B cell (primary cell): ENCODE results near the gene KCNQ5. TPM values are rescaled to one million over a fixed set of nuclear protein-coding genes. Genes with fewer than 3 reads are reported as not detected.

Source experiments
- ATAC-seq: fragments of 200-7000 bp; cut with Tn5 transposase; one replicate; pipeline ENCODE4 v1.10.0; 2021; ENCODE audit warnings: low read depth, mild to moderate bottlenecking, moderate number of reproducible peaks, moderate library complexity
- CTCF ChIA-PET: fragments of 350-600 bp; sonication (Branson Sonifier 250); formaldehyde crosslinking; loops from one replicate; lab custom pipeline; 2021; ENCODE audit warnings: antibody characterized with exemption, inconsistent platforms; lab: Charles Lee
- POLR2A ChIA-PET: fragments of 350-600 bp; sonication (Branson Sonifier 250); formaldehyde crosslinking; loops from one replicate; lab custom pipeline; 2021; ENCODE audit warnings: antibody characterized with exemption; lab: Charles Lee
- DNase-seq: peaks from one replicate; pipeline ENCODE4 v3.0.0; 2013
- H2AFZ ChIP-seq: 2 replicates; pipeline ENCODE4 v1.6.1; 2012; ENCODE audit warnings: mild to moderate bottlenecking, low read depth, low read length; ENCODE audit not compliant: insufficient read depth, poor library complexity, severe bottlenecking
- H3K27ac ChIP-seq, 2 donors: 1 replicate in 1 of 2; 2 replicates in 1 of 2; pipeline ENCODE4 v1.5.1; 2012 to 2013; ENCODE audit warnings: low read length in 2 of 2, mild to moderate bottlenecking in 2 of 2, moderate library complexity in 1 of 2
- H3K27me3 ChIP-seq, 4 experiments: fragments of 200-600 bp in 1 of 4; sonication (generic) in 1 of 4; replicated peaks in 1 of 4; 1 replicate in 2 of 4; 2 replicates in 2 of 4; pipeline versions ENCODE4 v1.6.1 to v1.7.0; 2013 to 2016; ENCODE audit warnings: low read length in 3 of 4, mild to moderate bottlenecking in 2 of 4, mixed read lengths in 1 of 4, moderate library complexity in 1 of 4; ENCODE audit not compliant: insufficient read depth in 4 of 4, control insufficient read depth in 3 of 4; ENCODE audit errors: control extremely low read depth in 1 of 4
- H3K36me3 ChIP-seq, 2 experiments: replicated peaks in 1 of 2; 1 replicate in 1 of 2; 2 replicates in 1 of 2; pipeline versions ENCODE4 v1.6.1 to v1.7.1; 2013; ENCODE audit warnings: low read length in 1 of 2; ENCODE audit not compliant: insufficient read depth in 2 of 2, control insufficient read depth in 1 of 2; ENCODE audit errors: control extremely low read depth in 1 of 2, extremely low read depth in 1 of 2
- H3K4me1 ChIP-seq, 2 donors: fragments of 200-600 bp in 1 of 2; sonication (generic) in 1 of 2; 1 replicate in 1 of 2; 2 replicates in 1 of 2; pipeline versions ENCODE4 v1.5.1 to v1.6.1; 2013 to 2017; ENCODE audit warnings: low read length in 2 of 2; ENCODE audit not compliant: control insufficient read depth in 2 of 2, insufficient read depth in 2 of 2
- H3K4me2 ChIP-seq: replicated peaks from 2 replicates; pipeline ENCODE3; 2012; ENCODE audit warnings: mild to moderate bottlenecking, low read depth, low read length; ENCODE audit not compliant: poor library complexity, severe bottlenecking
- H3K4me3 ChIP-seq, 5 experiments: fragments of 200-600 bp in 1 of 5; sonication (generic) in 1 of 5; 1 replicate in 3 of 5; 2 replicates in 2 of 5; pipeline versions ENCODE4 v1.5.1 to v1.7.0; 2011 to 2016; ENCODE audit warnings: low read length in 4 of 5, mild to moderate bottlenecking in 4 of 5, low read depth in 2 of 5, control low read depth in 1 of 5, moderate library complexity in 1 of 5; ENCODE audit not compliant: insufficient read depth in 1 of 5; ENCODE audit errors: control extremely low read depth in 1 of 5, extremely low read depth in 1 of 5
- H3K79me2 ChIP-seq: fragments of 200-600 bp; sonication (generic); one replicate; pipeline ENCODE4 v1.6.0; 2016; ENCODE audit warnings: low read length; ENCODE audit not compliant: control insufficient read depth, insufficient read depth
- H3K9ac ChIP-seq: fragments of 200-600 bp; sonication (generic); 2 replicates; pipeline ENCODE4 v1.6.1; 2017; ENCODE audit warnings: mild to moderate bottlenecking, low read length, moderate library complexity
- H3K9me3 ChIP-seq, 3 donors: one replicate each; pipeline versions ENCODE4 v1.6.1 to v1.7.1; 2013; ENCODE audit warnings: low read length in 2 of 3; ENCODE audit not compliant: control insufficient read depth in 2 of 3, insufficient read depth in 1 of 3; ENCODE audit errors: control extremely low read depth in 1 of 3
- H4K20me1 ChIP-seq: 2 replicates; pipeline ENCODE4 v1.6.0; 2012; ENCODE audit warnings: mild to moderate bottlenecking, low read length; ENCODE audit not compliant: insufficient read depth, control insufficient read depth, poor library complexity, severe bottlenecking
- H3K27ac Mint-ChIP-seq: one replicate; pipeline ENCODE4 v1.8.0; 2021; ENCODE audit warnings: mixed read lengths
- H3K27me3 Mint-ChIP-seq: one replicate; pipeline ENCODE4 v1.8.0; 2021; ENCODE audit warnings: mixed read lengths
- H3K4me1 Mint-ChIP-seq: one replicate; pipeline ENCODE4 v1.8.0; 2021; ENCODE audit warnings: mixed read lengths
- H3K4me3 Mint-ChIP-seq: one replicate; pipeline ENCODE4 v1.8.0; 2021; ENCODE audit warnings: mixed read lengths
- H3K9me3 Mint-ChIP-seq: one replicate; pipeline ENCODE4 v1.8.0; 2022; ENCODE audit warnings: mixed read lengths; ENCODE audit not compliant: insufficient read depth
- CTCF ChIP-seq: fragments of 200-600 bp; IDR thresholded peaks from one replicate; pipeline ENCODE4 v1.8.0; 2022; ENCODE audit warnings: antibody characterized with exemption, mild to moderate bottlenecking
- EZH2 ChIP-seq: IDR thresholded peaks from 2 replicates; pipeline ENCODE4 v1.6.1; 2012; ENCODE audit warnings: borderline replicate concordance, low read depth, mild to moderate bottlenecking, moderate library complexity, low read length; ENCODE audit not compliant: insufficient read depth, poor library complexity, severe bottlenecking
- WGBS: methylation state at CpG from one replicate; pipeline ENCODE4 v1.1.5; 2013; ENCODE audit warnings: missing lambda C conversion rate; ENCODE audit not compliant: insufficient coverage; 5-methylcytosine and 5-hydroxymethylcytosine counted together
- intact Hi-C: fragments of 100-400 bp; cut with micrococcal nuclease; formaldehyde crosslinking; loops from one replicate; pipeline ENCODE4 v1.10.0; 2022
- polyA plus RNA-seq: library from polyadenylated mRNA; depleted of rRNA; stranded (reverse); fragments of >200 nt; gene quantifications from 2 replicates; pipeline ENCODE4 v1.2.3, GENCODE V29; 2012
- total RNA-seq, 2 donors: library from RNA; stranded (reverse); fragments of 120-200 nt in 1 of 2; gene quantifications; 1 replicate in 1 of 2; 2 replicates in 1 of 2; pipeline versions ENCODE4 v1.2.3 to v1.2.4, GENCODE V29; 2013 to 2022

The KCNQ5 gene
- total and polyA plus RNA-seq, 2 donors (not counting 1 experiment from before 2014, with no cell fraction given), result 2.3 to 9.4 TPM

- Histone ChIP-seq H3K27ac (no peak overlapping the region), H3K4me2 (no peak overlapping the region), H3K9me3 (no peaks in the 10 kb centered on the region), H3K4me1 (no peaks in the 10 kb centered on the region), H3K27me3 (no peaks in the 10 kb centered on the region), H2AFZ (no peak overlapping the region), H3K9ac (no peak overlapping the region), H3K4me3 (no peak overlapping the region), H3K79me2 (no peaks in the 10 kb centered on the region), H4K20me1 (no peaks in the 10 kb centered on the region), H3K36me3 (peaks cover 0 to 2% of the 10 kb centered on the region in 2 experiments)
- no peak overlapping the region for H3K4me3 Mint-ChIP-seq
- TF ChIP-seq CTCF (no peak), EZH2 (no peak)
- intact Hi-C loops, result no loop called here
- H3K27me3 Mint-ChIP-seq, result no peaks in the 10 kb centered on the region
- no peak overlapping the region for H3K27ac Mint-ChIP-seq
- H3K4me1 Mint-ChIP-seq, result peaks cover 5% of the 10 kb centered on the region
- ATAC-seq, result no peak
- CTCF ChIA-PET, result no interaction called here
- no peak for DNase-seq
- POLR2A ChIA-PET, result no interaction called here
- H3K9me3 Mint-ChIP-seq, result no peaks in the 10 kb centered on the region
These were observed 408.4 kb downstream of the KCNQ5 start for GRCh38 chr6:73030257-73030656.

GRCh38 chr6:73030791-73031782, 409.2 kb downstream of the KCNQ5 start:
- Histone ChIP-seq H2AFZ (no peak overlapping the region), H3K27me3 (no peaks in the 10 kb centered on the region), H3K36me3 (peaks cover 0 to 2% of the 10 kb centered on the region in 2 experiments), H3K79me2 (no peaks in the 10 kb centered on the region), H3K9me3 (no peaks in the 10 kb centered on the region), H3K27ac (no peak overlapping the region), H3K4me2 (no peak overlapping the region), H4K20me1 (no peaks in the 10 kb centered on the region), H3K9ac (no peak overlapping the region), H3K4me1 (no peaks in the 10 kb centered on the region), H3K4me3 (no peak overlapping the region)
- ChIA-PET POLR2A (no interaction called here), CTCF (no interaction called here)
- no peak overlapping the region for H3K4me3 Mint-ChIP-seq
- DNase-seq (no peak), ATAC-seq (no peak)
- H3K9me3 Mint-ChIP-seq, result no peaks in the 10 kb centered on the region
- intact Hi-C loops, result no loop called here
- no peak overlapping the region for H3K27ac Mint-ChIP-seq
- WGBS, result 96% methylated on average over 3 of the region's 9 CpGs
- H3K27me3 Mint-ChIP-seq, result no peaks in the 10 kb centered on the region
- TF ChIP-seq CTCF (no peak), EZH2 (no peak)
- peaks cover 5% of the 10 kb centered on the region for H3K4me1 Mint-ChIP-seq
